GM19043 (cell line): ENCODE data around the gene CCL22.
"Not testable (repeated sequence)": the region's sequence is repeated elsewhere in the genome, so short reads cannot be mapped to it uniquely, and the experiment has no call there.

ENCODE experiments used
- ATAC-seq: cut with Tn5 transposase; IDR thresholded peaks from one replicate; pipeline ENCODE4 v1.9.1; 2021; ENCODE audit warnings: low read depth; ENCODE audit not compliant: unreplicated experiment

Gene CCL22

GRCh38 chr16:57374067-57374534 lies 15.5 kb downstream of the CCL22 start:
- no peak for ATAC-seq

GRCh38 chr16:57374925-57375465 lies 16.4 kb downstream of the CCL22 start:
- ATAC-seq, result not testable (repeated sequence)

GRCh38 chr16:57376313-57376818 lies 17.8 kb downstream of the CCL22 start:
- no peak for ATAC-seq

GRCh38 chr16:57377080-57377841 lies 18.7 kb downstream of the CCL22 start:
- peak; percentile 64 for ATAC-seq

GRCh38 chr16:57379579-57379978 lies 21.0 kb downstream of the CCL22 start:
- no peak for ATAC-seq

- ATAC-seq, result no peak
Measured at GRCh38 chr16:57380671-57381462, 22.3 kb downstream of the CCL22 start.

- ATAC-seq, result no peak
Measured at GRCh38 chr16:57381791-57382534, 23.4 kb downstream of the CCL22 start.

GRCh38 chr16:57382535-57383275 lies 24.1 kb downstream of the CCL22 start:
- no peak for ATAC-seq

GRCh38 chr16:57383276-57384247 lies 25.0 kb downstream of the CCL22 start:
- no peak for ATAC-seq

GRCh38 chr16:57384248-57385070 lies 25.9 kb downstream of the CCL22 start:
- ATAC-seq, result no peak

- ATAC-seq, result no peak
Measured at GRCh38 chr16:57385083-57385482, 26.5 kb downstream of the CCL22 start.

GRCh38 chr16:57386381-57386951 lies 27.9 kb downstream of the CCL22 start:
- no peak for ATAC-seq

GRCh38 chr16:57387598-57388354 lies 29.2 kb downstream of the CCL22 start:
- ATAC-seq, result no peak

GRCh38 chr16:57388359-57389086 lies 29.9 kb downstream of the CCL22 start:
- ATAC-seq, result no peak

GRCh38 chr16:57389087-57389468 lies 30.5 kb downstream of the CCL22 start:
- ATAC-seq, result no peak

GRCh38 chr16:57390636-57391295 lies 32.2 kb downstream of the CCL22 start:
- ATAC-seq, result no peak
